Vagina (tissue), 2 donors: ENCODE measurements around the gene STK32B.

Experiments used
- POLR2A ChIP-seq, 2 donors: fragments of 450-650 bp; IDR thresholded peaks; one replicate each; pipeline ENCODE4 v1.6.1; 2017; ENCODE audit warnings: antibody characterized with exemption in 2 of 2, mild to moderate bottlenecking in 2 of 2, moderate library complexity in 2 of 2
- POLR2AphosphoS5 ChIP-seq, 2 donors: sonication (generic); formaldehyde crosslinking; IDR thresholded peaks; one replicate each; pipeline ENCODE4 v1.9.0; 2017; ENCODE audit warnings: antibody characterized with exemption in 2 of 2, mild to moderate bottlenecking in 2 of 2, low read depth in 1 of 2; ENCODE audit not compliant: insufficient read depth in 1 of 2
- TF ChIP-seq, protein P1 (sequence below), 3 experiments: fragments of 450-650 bp in 2 of 3; fragments of 200-600 bp in 1 of 3; sonication (generic) in 1 of 3; IDR thresholded peaks; one replicate each; pipeline ENCODE4 v1.5.1; 2017 to 2019; ENCODE audit warnings: antibody characterized with exemption in 3 of 3, mild to moderate bottlenecking in 2 of 3, moderate library complexity in 2 of 3

DNA sequence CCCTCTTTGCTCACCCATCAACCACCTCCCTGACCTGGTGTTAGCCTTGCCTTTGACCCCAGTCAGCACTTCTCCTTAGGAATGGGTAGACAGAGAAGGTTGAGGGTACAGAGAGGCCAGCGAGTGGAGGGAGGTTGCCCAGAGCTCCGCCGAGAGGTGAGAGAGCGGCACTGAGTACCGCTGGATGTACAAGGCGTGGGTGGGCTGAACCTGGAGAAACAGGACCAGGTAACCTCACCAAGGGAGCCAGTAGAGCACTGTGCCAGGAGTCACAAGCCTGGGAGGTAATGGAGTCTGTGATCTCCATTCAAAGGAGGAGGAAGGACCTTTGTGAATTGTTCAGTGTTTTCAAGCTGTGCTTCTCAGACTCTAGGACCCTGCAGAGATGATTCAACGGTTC lies 400.9 kb downstream of the STK32B start:
- TF ChIP-seq POLR2A (IDR thresholded peaks at IDR 0.05) (no peak), POLR2AphosphoS5 (IDR thresholded peaks at IDR 0.05; ENCODE audit: insufficient read depth in 1 of 2, low read depth in 1 of 2) (no peak)
- TF ChIP-seq, protein P1, sequence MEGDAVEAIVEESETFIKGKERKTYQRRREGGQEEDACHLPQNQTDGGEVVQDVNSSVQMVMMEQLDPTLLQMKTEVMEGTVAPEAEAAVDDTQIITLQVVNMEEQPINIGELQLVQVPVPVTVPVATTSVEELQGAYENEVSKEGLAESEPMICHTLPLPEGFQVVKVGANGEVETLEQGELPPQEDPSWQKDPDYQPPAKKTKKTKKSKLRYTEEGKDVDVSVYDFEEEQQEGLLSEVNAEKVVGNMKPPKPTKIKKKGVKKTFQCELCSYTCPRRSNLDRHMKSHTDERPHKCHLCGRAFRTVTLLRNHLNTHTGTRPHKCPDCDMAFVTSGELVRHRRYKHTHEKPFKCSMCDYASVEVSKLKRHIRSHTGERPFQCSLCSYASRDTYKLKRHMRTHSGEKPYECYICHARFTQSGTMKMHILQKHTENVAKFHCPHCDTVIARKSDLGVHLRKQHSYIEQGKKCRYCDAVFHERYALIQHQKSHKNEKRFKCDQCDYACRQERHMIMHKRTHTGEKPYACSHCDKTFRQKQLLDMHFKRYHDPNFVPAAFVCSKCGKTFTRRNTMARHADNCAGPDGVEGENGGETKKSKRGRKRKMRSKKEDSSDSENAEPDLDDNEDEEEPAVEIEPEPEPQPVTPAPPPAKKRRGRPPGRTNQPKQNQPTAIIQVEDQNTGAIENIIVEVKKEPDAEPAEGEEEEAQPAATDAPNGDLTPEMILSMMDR (IDR thresholded peaks at IDR 0.05), result no peak
